Mesendoderm (in vitro differentiated cells): ENCODE data around the gene CLDN15.
"Not testable (repeated sequence)": the region's sequence is repeated elsewhere in the genome, so short reads cannot be mapped to it uniquely, and the experiment has no call there.

Experiments used
- DNase-seq: peaks from one replicate; pipeline ENCODE4 v3.0.0; 2013
- H2AK5ac ChIP-seq: 2 replicates; pipeline ENCODE4 v1.6.1; 2013; ENCODE audit warnings: low read length, inconsistent platforms
- H2BK120ac ChIP-seq: 2 replicates; pipeline ENCODE4 v1.6.1; 2013; ENCODE audit warnings: low read depth, mild to moderate bottlenecking, low read length, moderate library complexity, mixed read lengths
- H2BK15ac ChIP-seq: replicated peaks from 2 replicates; pipeline ENCODE4 v1.6.1; 2013; ENCODE audit warnings: low read depth, mild to moderate bottlenecking, moderate library complexity
- H2BK5ac ChIP-seq: 2 replicates; pipeline ENCODE4 v1.6.1; 2013; ENCODE audit warnings: low read length, inconsistent platforms
- H3K18ac ChIP-seq: 2 replicates; pipeline ENCODE4 v1.6.1; 2013; ENCODE audit warnings: mild to moderate bottlenecking, low read length, mixed read lengths
- H3K23ac ChIP-seq: one replicate; pipeline ENCODE4 v1.6.1; 2013; ENCODE audit warnings: low read length
- H3K27ac ChIP-seq: 2 replicates; pipeline ENCODE4 v1.5.1; 2013; ENCODE audit warnings: low read depth, mild to moderate bottlenecking, inconsistent platforms, low read length, moderate library complexity
- H3K27me3 ChIP-seq: 2 replicates; pipeline ENCODE4 v1.6.1; 2013; ENCODE audit warnings: low read length, control low read depth, mild to moderate bottlenecking, inconsistent platforms; ENCODE audit not compliant: insufficient read depth, poor library complexity
- H3K36me3 ChIP-seq: 2 replicates; pipeline ENCODE4 v1.6.1; 2013; ENCODE audit warnings: low read length, inconsistent platforms; ENCODE audit not compliant: control insufficient read depth, insufficient read depth
- H3K4ac ChIP-seq: one replicate; pipeline ENCODE4 v1.6.1; 2013; ENCODE audit warnings: low read depth, mild to moderate bottlenecking, low read length, moderate library complexity
- H3K4me1 ChIP-seq: 2 replicates; pipeline ENCODE4 v1.6.1; 2013; ENCODE audit warnings: low read depth, low read length, inconsistent platforms; ENCODE audit not compliant: control insufficient read depth
- H3K4me2 ChIP-seq: 2 replicates; pipeline ENCODE4 v1.6.1; 2013; ENCODE audit warnings: low read length
- H3K4me3 ChIP-seq: 2 replicates; pipeline ENCODE4 v1.5.1; 2013; ENCODE audit warnings: mild to moderate bottlenecking, low read length
- H3K56ac ChIP-seq: one replicate; pipeline ENCODE4 v1.6.1; 2013; ENCODE audit warnings: low read length
- H3K79me1 ChIP-seq: 2 replicates; pipeline ENCODE4 v1.6.1; 2013; ENCODE audit warnings: low read length, inconsistent platforms
- H3K79me2 ChIP-seq: 2 replicates; pipeline ENCODE4 v1.6.1; 2013; ENCODE audit warnings: mild to moderate bottlenecking, low read length; ENCODE audit not compliant: control insufficient read depth, insufficient read depth
- H3K9ac ChIP-seq: 2 replicates; pipeline ENCODE4 v1.6.1; 2013; ENCODE audit warnings: low read length, inconsistent platforms
- H4K5ac ChIP-seq: one replicate; pipeline ENCODE4 v1.6.1; 2013; ENCODE audit warnings: low read length
- H4K8ac ChIP-seq: one replicate; pipeline ENCODE4 v1.6.1; 2013; ENCODE audit warnings: low read depth, mild to moderate bottlenecking, control low read depth, low read length, moderate library complexity
- WGBS: extraction: QIAGEN DNeasy Blood & Tissue Kit; methylation state at CpG from one replicate; pipeline ENCODE4 v1.1.7; 2013; ENCODE audit warnings: low lambda C conversion rate, missing lambda C conversion rate; ENCODE audit not compliant: insufficient coverage; ENCODE audit errors: extremely low coverage; 5-methylcytosine and 5-hydroxymethylcytosine counted together

The CLDN15 gene

GRCh38 chr7:101199522-101199921, 38.1 kb downstream of the CLDN15 start:
- H3K18ac ChIP-seq, H3K4ac ChIP-seq, H3K79me2 ChIP-seq, H3K79me1 ChIP-seq, H2BK5ac ChIP-seq, H3K56ac ChIP-seq, H3K4me3 ChIP-seq, H4K5ac ChIP-seq, H3K4me1 ChIP-seq, H3K27me3 ChIP-seq, H4K8ac ChIP-seq, H3K4me2 ChIP-seq, H3K9ac ChIP-seq, H2AK5ac ChIP-seq, H3K23ac ChIP-seq, H3K27ac ChIP-seq, H2BK120ac ChIP-seq, H2BK15ac ChIP-seq, H3K36me3 ChIP-seq, DNase-seq: not testable (repeated sequence)
- WGBS: no CpG with 5 or more reads among the region's 10 CpGs

- H3K79me2 ChIP-seq: no peaks in the 10 kb centered on the region
- H4K5ac ChIP-seq: no peak overlapping the region
- H3K9ac ChIP-seq: no peak overlapping the region
- H3K4me3 ChIP-seq: no peak overlapping the region
- no peak overlapping the region for H3K27ac ChIP-seq
- H3K36me3 ChIP-seq: no peaks in the 10 kb centered on the region
- H2BK120ac ChIP-seq: no peak overlapping the region
- H2BK5ac ChIP-seq: no peak overlapping the region
- no peaks in the 10 kb centered on the region for H3K4me1 ChIP-seq
- no peak overlapping the region for H2AK5ac ChIP-seq
- H2BK15ac ChIP-seq: no peak overlapping the region
- H4K8ac ChIP-seq: no peak overlapping the region
- H3K18ac ChIP-seq: no peak overlapping the region
- no peak overlapping the region for H3K23ac ChIP-seq
- H3K4me2 ChIP-seq: no peak overlapping the region
- H3K56ac ChIP-seq: no peak overlapping the region
- H3K27me3 ChIP-seq: no peaks in the 10 kb centered on the region
- DNase-seq: no peak
- no CpG with 5 or more reads among the region's 14 CpGs for WGBS
- no peak overlapping the region for H3K4ac ChIP-seq
- H3K79me1 ChIP-seq: no peaks in the 10 kb centered on the region
Observed at GRCh38 chr7:101198476-101198875, 39.1 kb downstream of the CLDN15 start.

GRCh38 chr7:101197991-101198390, 39.6 kb downstream of the CLDN15 start:
- no peak overlapping the region for H3K23ac ChIP-seq
- H3K18ac ChIP-seq: no peak overlapping the region
- no peak overlapping the region for H3K4ac ChIP-seq
- no peak overlapping the region for H2BK15ac ChIP-seq
- no peak overlapping the region for H2BK5ac ChIP-seq
- no peak overlapping the region for H3K4me2 ChIP-seq
- no peaks in the 10 kb centered on the region for H3K27me3 ChIP-seq
- H3K4me3 ChIP-seq: no peak overlapping the region
- H4K5ac ChIP-seq: no peak overlapping the region
- DNase-seq: no peak
- no CpG with 5 or more reads among the region's 21 CpGs for WGBS
- H3K36me3 ChIP-seq: no peaks in the 10 kb centered on the region
- H3K79me2 ChIP-seq: no peaks in the 10 kb centered on the region
- H2BK120ac ChIP-seq: no peak overlapping the region
- H3K9ac ChIP-seq: no peak overlapping the region
- H2AK5ac ChIP-seq: no peak overlapping the region
- no peaks in the 10 kb centered on the region for H3K79me1 ChIP-seq
- H3K27ac ChIP-seq: no peak overlapping the region
- no peak overlapping the region for H4K8ac ChIP-seq
- H3K56ac ChIP-seq: no peak overlapping the region
- no peaks in the 10 kb centered on the region for H3K4me1 ChIP-seq

- no peak for DNase-seq
- Histone ChIP-seq H2BK120ac (no peak overlapping the region), H3K4me2 (no peak overlapping the region), H3K4me1 (no peaks in the 10 kb centered on the region), H3K23ac (no peak overlapping the region), H3K27me3 (no peaks in the 10 kb centered on the region), H3K4ac (no peak overlapping the region), H2BK5ac (no peak overlapping the region), H3K9ac (no peak overlapping the region), H3K27ac (no peak overlapping the region), H3K79me1 (no peaks in the 10 kb centered on the region), H4K5ac (no peak overlapping the region), H2BK15ac (no peak overlapping the region), H3K4me3 (no peak overlapping the region), H4K8ac (no peak overlapping the region), H3K36me3 (no peaks in the 10 kb centered on the region), H3K18ac (no peak overlapping the region), H2AK5ac (no peak overlapping the region), H3K79me2 (no peaks in the 10 kb centered on the region), H3K56ac (no peak overlapping the region)
- no CpG with 5 or more reads among the region's 17 CpGs for WGBS
Observed at GRCh38 chr7:101195884-101196283, 41.7 kb downstream of the CLDN15 start.

GRCh38 chr7:101189109-101189508, 48.5 kb downstream of the CLDN15 start:
- Histone ChIP-seq H3K4me3 (no peak overlapping the region), H3K27me3 (no peaks in the 10 kb centered on the region), H2BK120ac (no peak overlapping the region), H3K79me1 (no peaks in the 10 kb centered on the region), H3K56ac (no peak overlapping the region), H3K23ac (no peak overlapping the region), H3K36me3 (no peaks in the 10 kb centered on the region), H3K18ac (no peak overlapping the region), H3K4me2 (no peak overlapping the region), H2BK15ac (no peak overlapping the region), H3K9ac (no peak overlapping the region), H3K27ac (no peak overlapping the region), H3K79me2 (no peaks in the 10 kb centered on the region), H2AK5ac (no peak overlapping the region), H4K5ac (no peak overlapping the region), H3K4me1 (no peaks in the 10 kb centered on the region), H4K8ac (no peak overlapping the region), H2BK5ac (no peak overlapping the region), H3K4ac (no peak overlapping the region)
- no peak for DNase-seq
- no CpG with 5 or more reads among the region's 8 CpGs for WGBS

- no peak overlapping the region for H4K8ac ChIP-seq
- peaks cover 2% of the 10 kb centered on the region for H3K4me1 ChIP-seq
- no peaks in the 10 kb centered on the region for H3K79me2 ChIP-seq
- H3K4me2 ChIP-seq: no peak overlapping the region
- no peaks in the 10 kb centered on the region for H3K79me1 ChIP-seq
- H3K36me3 ChIP-seq: no peaks in the 10 kb centered on the region
- H4K5ac ChIP-seq: no peak overlapping the region
- no peak overlapping the region for H3K9ac ChIP-seq
- no peak overlapping the region for H2BK5ac ChIP-seq
- no peak overlapping the region for H2BK15ac ChIP-seq
- H3K4me3 ChIP-seq: no peak overlapping the region
- H3K4ac ChIP-seq: no peak overlapping the region
- H2BK120ac ChIP-seq: no peak overlapping the region
- DNase-seq: no peak
- H3K23ac ChIP-seq: no peak overlapping the region
- no CpG with 5 or more reads among the region's 4 CpGs for WGBS
- H3K27me3 ChIP-seq: no peaks in the 10 kb centered on the region
- H3K18ac ChIP-seq: no peak overlapping the region
- no peak overlapping the region for H2AK5ac ChIP-seq
- H3K56ac ChIP-seq: no peak overlapping the region
- no peak overlapping the region for H3K27ac ChIP-seq
Observed at GRCh38 chr7:101186844-101187428, 50.7 kb downstream of the CLDN15 start.
